Activated CD8-positive, alpha-beta memory T cell treated with anti-CD3 and anti-CD28 coated beads for 36 hours (primary cell): Measurements from ENCODE around the gene SLC7A14. TPM values are rescaled to one million over a fixed set of nuclear protein-coding genes. Genes with fewer than 3 reads are reported as not detected.

Source experiments
- CTCF ChIA-PET: fragments of 350-600 bp; sonication (Branson Sonifier 250); formaldehyde crosslinking; loops from one replicate; lab custom pipeline; 2021; ENCODE audit warnings: antibody characterized with exemption; lab: Charles Lee
- POLR2A ChIA-PET: fragments of 350-600 bp; sonication (Branson Sonifier 250); formaldehyde crosslinking; loops from one replicate; lab custom pipeline; 2021; ENCODE audit warnings: antibody characterized with exemption; lab: Charles Lee
- total RNA-seq, 2 experiments: library from RNA; stranded (reverse); gene quantifications; one replicate each; pipeline ENCODE4 v1.2.3, GENCODE V29; 2021

Gene SLC7A14
- total RNA-seq, 2 experiments from 2014 or later, result not detected

DNA sequence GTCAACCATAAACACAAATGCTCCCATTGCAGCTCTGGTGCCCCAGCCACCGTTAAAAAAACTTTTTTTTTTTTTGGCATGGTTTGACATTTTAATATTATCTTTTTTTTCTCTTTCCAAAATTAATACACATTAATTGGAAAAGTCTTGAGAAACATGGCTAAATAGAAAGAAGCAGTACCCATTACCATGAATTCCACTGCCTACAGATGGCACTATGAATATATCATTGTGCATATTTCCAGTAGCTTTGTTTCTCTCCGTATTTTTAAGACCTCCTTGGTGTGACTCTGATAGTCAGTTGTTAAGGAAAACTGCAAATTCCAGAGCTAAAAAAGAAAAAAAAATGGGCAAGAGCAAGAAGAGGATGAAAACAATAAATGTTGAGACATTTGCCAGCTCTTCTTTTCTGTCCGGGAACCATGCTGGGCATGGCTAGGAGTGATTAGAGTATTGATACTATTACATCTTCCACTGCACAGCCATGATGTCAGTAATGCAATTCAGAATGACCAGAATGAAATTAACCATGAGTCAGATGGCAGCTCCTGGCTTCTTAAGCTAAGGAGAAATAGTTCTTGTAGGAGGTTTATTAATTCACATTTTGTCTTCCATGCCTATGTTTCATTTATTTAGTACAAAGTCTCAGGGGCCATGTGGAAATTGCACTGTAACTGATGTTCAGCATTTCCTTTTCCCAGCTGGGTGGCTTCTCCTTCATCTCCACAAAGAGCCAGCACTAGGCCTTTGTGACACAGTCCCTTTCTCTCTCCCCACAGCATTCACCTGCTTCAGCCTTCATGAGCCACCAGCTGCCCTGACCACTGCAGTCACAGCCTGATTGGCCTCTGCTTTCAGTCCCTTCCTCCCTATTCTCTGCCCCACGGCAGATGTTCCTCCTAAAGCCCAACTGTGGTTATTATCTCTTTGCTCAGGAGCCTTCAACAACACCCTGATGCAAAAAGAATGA, 31.8 kb downstream of the SLC7A14 start:
- POLR2A ChIA-PET, result no interaction called here
- CTCF ChIA-PET, result no interaction called here

DNA sequence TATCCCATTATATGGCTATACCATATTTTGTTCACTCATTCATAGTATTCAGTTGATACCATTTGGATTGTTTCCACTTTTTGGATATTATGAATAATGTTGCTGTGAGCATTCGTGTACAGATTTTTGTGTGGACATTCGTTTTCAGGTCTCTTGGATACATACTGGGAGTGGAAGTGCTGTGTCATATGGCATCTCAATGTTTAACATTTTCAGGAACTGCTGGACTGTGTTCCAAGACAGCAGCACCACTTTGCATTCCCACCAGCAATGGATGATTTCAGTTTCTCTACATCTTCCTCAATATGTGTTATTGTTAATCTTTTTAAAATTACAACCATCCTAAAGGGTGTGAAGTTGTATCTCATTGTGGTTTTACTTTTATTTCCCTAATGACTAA, 34.6 kb downstream of the SLC7A14 start:
- POLR2A ChIA-PET, result no interaction called here

DNA sequence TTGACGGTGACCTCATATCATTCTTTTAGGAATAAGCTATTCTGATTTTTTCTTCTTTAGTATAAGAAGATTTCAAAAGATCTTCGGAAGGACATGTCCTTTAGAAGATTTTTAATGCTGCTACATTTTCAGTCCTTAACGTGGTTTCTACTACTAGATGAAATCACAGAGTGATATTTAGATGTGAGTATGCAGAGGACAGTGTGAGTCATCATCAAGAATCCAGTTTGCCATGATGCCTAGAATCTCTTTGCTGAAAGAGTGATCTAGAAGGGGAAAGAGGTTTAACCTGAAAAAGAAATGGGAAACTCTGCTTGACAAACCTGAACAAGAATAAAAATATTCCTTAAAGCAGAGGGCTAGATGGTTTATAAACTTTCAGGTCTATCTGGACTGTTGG, 43.2 kb downstream of the SLC7A14 start:
- ChIA-PET CTCF (no interaction called here), POLR2A (interaction anchor here (0.6 kb wide), 1 partner anchor 17 kb away, joined by 3 read pairs; no protein-coding TSS in a partner anchor)

More for the DNA sequence above, 34.6 kb downstream of the SLC7A14 start:
- CTCF ChIA-PET, result no interaction called here

DNA sequence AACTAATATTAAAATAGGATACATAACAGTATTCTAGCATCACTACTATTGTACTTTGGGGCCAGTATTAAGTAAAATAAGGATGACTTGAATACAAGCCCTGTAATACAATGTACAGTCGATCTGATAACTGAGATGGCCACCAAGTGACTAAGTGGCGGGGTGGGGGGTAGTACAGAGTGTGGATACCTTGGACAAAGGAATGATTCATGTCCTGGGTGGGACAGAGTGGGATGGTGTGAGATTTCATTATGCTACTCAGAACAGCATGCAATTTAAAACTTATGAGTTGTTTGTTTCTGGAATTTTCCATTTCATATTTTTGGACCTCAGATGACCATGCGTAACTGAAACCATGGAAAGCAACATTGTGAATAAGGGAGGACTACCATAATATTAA, 46.0 kb downstream of the SLC7A14 start:
- ChIA-PET CTCF (no interaction called here), POLR2A (no interaction called here)

DNA sequence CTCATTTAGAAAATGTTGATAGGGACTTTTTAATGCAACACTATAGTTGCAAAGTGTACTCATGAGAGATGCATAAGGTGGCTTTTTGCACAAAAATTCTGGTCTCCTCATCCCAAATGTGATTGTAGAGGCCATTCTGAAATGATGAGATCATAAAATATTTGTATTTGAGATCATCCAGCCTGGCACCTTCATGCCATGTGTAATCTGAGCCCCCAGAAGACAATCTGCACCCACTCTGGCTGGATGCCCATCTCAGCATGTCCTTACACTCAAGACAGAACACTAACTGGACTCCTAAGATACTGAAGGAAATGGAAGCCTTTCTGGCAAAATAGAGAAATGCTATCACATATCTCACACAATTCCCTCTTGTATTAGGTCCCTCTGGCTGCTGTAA, 49.2 kb downstream of the SLC7A14 start:
- ChIA-PET POLR2A (no interaction called here), CTCF (no interaction called here)

DNA sequence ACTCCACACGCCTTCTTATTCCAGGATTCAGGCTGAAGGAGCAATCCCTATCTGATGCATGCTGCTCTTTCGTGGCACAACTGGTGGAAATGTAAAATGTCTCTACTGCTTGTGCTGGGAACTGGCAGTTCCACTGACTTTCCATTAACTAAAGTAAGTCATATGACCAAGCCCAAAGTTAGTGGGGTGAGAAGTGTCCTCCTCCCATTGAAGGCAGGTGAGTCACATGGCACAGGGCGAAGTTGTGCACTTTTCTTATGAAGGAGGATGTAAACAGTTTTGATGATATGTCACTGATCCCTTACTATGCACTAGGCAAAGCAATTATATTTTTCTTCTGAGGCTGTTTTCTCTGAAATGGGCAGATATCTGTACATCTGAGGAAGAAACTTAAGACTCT, 51.6 kb downstream of the SLC7A14 start:
- CTCF ChIA-PET, result no interaction called here
- POLR2A ChIA-PET, result no interaction called here

DNA sequence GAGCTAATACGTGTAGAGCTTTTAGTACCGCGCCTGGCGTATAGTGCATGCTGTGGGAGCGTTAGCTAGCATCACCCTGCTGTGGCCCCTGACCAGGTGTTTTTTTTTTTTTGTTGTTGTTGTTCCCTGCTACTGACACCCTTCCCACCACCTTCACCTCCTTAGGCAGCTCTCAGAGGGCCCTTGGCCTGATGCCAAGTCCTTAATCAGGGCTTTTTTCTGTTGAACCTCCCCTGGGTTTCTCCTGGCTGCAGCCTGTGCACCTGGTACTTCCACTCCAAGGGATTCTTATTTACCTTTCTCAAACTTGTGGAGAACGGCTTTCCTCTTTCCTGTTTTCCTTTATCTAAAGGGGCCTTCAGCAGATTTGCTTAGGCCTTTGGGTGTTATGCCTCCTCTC, 53.3 kb downstream of the SLC7A14 start:
- ChIA-PET CTCF (no interaction called here), POLR2A (no interaction called here)

DNA sequence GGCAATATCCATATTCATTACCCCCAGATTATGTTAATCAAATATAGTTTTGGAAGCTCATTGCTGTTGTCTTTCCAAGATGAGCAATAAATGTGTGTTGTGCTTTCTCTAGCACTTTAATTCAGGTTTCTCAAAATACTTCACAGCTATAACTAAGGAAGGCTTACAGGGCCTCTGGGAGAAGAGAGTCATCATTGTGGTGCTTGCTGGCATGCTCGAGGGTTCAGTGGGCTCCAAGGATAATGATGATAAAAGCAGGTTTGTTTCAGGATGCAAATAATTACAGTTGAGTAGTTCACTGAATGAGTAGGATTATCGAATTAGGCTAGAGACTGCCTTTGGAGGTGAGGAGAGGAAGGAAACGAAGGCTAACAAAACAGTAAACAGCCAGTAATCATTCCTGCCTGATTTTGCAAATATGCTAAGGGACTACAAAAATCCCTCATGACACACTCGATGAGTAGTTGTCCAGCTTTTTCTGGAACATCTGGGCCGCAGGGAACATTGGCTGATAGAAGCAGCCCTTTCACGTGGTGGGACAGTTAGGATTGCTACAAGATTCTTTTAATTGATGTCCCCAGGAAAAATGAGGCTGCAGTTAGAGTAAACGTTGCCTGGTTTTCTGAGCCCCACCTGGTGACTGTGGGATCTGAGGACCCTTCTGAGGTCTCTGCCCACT, 54.1 kb downstream of the SLC7A14 start:
- ChIA-PET POLR2A (no interaction called here), CTCF (interaction anchor here (0.5 kb wide), 1 partner anchor 10 kb away, joined by 3 read pairs; no protein-coding TSS in a partner anchor)

DNA sequence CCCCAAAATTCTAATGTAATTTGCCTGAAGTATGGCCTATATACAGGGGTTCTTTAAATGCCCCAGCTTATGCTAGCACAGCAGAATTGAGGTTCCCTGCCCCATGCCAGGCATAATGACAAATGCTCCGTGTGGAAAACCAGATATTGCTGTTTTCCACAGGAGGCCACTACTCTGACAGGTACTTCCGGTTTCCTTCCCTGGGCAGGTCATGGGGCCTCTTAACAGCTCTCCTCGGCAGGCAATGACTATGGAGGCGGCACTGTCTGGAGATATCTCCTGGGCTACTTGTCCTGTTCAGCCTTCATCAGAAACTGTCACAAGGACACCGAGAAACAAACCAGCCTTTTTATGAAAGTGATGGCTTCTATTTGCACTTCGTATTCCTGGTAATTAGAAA, 54.8 kb downstream of the SLC7A14 start:
- POLR2A ChIA-PET, result interaction anchor here (0.5 kb wide), 1 partner anchor 10 kb away, joined by 3 read pairs; no protein-coding TSS in a partner anchor

DNA sequence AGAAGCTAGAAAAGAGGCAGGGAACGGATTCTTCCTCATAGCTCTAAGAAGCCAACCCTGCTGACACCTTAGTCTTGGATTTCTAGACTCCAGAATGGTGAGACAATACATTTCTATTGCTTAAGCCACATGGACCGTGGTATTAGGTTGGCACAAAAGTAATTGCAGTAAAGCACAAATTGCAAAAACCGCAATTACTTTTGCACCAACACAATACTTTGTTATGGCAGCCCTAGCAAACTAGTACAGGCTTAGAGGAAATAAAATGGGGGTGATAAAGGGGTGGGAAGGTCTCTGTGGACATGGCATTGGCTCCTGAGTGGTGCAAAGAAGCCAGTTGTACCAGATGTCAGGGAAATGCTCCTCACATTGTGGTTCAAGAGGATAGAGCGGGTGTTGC, 56.0 kb downstream of the SLC7A14 start:
- ChIA-PET POLR2A (no interaction called here), CTCF (no interaction called here)

More for the DNA sequence above, 54.8 kb downstream of the SLC7A14 start:
- CTCF ChIA-PET, result no interaction called here

DNA sequence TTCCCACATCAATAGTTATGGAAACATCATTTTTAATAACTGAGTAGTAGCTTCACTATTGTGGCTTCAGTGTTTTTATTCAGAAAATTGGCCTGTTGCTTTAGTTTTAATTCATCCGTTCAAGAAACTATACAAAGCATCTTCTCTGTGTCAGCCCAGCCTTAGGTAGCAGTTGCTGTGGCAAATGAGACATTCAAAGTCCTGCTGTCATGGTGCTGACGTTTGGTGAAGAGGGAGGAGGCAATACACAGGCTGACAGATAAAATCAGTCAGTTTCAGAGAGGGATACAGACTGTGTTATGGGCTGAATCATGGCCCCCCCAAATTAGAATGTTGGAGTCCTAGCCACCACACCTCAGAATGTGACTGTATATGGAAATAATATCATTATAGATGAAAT, 56.5 kb downstream of the SLC7A14 start:
- ChIA-PET CTCF (no interaction called here), POLR2A (no interaction called here)

DNA sequence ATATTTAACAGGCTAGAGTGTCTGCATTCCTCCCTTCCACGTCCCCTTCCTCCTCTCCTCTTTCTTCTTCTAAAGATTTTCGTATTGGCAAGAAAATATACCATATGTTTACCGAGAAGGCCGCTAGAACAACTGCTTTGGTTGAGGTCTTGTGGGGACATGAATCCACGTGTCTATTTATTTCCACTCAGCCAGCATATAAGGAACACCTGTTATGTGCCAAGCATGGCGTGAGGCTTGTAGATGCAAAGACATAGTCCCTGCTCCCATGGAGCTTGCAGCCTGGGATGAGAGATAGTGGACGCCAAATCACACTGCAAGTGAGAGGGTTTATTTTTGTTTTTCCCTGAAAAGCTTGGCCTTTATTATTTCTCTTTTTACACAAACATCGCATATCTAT, 57.1 kb downstream of the SLC7A14 start:
- ChIA-PET POLR2A (no interaction called here), CTCF (no interaction called here)

DNA sequence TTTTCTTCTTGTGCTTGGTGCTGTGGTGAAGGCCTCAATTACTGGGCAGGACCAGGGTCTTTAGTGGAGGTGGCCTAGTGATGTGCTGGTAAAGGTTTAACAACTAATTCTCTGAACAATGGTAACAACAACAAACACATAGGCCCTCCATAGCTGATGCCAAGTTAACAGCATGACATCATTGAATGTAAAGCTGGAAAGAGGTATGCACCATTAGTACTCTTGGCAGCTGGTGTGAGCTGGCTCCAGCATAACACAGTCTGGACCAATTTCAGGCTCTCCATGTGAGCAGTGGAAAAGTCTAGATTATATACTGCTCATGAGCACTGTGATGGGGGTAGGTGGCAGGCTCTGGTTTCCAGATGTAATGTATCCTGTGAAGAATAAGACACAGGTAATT, 61.8 kb downstream of the SLC7A14 start:
- ChIA-PET POLR2A (no interaction called here), CTCF (no interaction called here)

DNA sequence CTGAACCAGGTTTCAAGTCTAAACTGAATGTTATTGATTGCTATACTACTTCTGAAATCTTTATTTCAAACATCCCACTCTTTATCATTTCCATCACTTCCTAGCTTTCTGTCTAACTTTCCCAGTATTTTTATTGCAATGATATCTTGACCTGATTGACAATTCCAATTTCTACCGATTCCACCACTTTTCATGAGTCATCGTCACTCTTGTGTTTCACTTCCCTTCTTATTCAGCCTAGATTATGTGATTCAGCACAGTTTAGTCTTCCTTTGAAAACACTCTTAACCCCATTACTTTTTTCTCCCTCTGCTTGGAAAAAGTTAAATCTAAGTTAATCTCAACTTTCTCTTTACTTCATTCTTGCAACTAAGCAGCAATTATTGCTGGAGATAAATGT, 62.6 kb downstream of the SLC7A14 start:
- ChIA-PET POLR2A (no interaction called here), CTCF (no interaction called here)

DNA sequence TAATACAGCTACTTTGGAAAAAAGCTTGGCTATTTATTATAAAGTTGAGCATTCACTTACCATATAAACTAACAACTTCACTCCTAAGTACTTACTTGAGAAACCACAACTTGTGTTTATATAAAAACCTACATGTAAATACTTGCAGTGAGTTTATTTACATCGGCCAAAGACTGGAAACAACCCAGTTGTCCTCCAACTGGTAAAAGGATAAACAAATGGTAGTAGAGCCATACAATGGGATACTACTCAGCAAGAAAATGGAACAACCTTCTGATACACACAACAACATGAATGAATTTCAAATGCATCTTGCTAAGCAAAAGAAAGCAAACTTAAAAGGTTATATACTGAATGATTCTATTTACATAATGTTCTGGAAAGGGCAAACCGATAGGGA, 63.7 kb downstream of the SLC7A14 start:
- ChIA-PET CTCF (no interaction called here), POLR2A (interaction anchor here (0.6 kb wide), 1 partner anchor 146 kb away, joined by 8 read pairs; no protein-coding TSS in a partner anchor)

DNA sequence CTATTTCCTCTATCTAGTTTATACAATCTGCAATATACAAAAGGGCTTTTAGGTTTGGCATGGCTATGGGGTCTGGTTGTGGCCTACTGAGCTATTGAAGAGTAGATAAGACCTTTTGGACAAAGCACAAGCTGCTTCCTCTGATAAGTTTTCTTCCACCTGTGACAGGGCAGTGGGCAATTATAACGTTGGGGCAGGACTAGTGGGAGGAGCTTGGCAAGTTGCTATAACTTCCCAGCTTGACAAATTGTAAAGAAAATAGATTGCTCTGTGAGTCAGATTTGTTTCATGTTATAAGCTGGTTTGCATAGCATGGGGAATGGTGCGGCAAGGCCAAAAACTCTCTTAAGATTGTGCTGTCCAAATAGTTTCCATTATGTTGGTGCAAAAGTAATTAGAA, 64.9 kb downstream of the SLC7A14 start:
- ChIA-PET POLR2A (no interaction called here), CTCF (interaction anchor here (0.7 kb wide), 1 partner anchor 11 kb away, joined by 3 read pairs; no protein-coding TSS in a partner anchor)

DNA sequence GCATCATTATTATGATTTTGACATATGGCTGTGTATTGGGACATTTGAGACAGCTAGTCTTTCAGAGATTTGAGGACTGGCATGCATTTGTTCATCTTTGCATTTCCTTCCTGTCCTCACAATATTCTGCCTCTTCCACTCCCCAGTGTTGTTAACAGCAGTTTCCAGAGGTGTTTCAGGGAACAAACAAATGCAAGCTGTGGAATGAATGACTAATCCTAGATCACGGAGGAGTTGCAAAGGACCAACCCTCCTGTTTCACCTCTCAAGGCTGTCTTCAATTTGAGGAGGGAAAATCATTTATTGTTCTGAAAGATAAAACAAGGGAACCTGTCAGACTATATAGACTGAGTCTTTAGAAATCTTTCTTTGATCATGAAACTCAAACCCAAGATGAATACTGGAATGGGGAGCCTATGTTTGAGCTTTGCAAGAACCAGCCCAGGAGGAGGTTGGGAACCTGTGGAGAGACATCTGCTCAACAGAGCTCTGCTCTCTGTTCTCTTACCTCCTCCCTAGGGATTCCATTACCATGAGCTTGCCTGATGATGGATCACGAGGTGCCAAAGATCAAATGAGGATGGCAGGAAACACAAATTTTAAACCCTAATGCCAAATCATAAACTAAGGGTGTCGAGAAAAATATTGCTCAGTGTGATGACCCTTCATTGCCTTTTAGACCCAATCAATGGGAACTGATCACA, 68.5 kb downstream of the SLC7A14 start:
- ChIA-PET CTCF (interaction anchor here (0.6 kb wide), 1 partner anchor 337 kb away, joined by 5 read pairs; no protein-coding TSS in a partner anchor), POLR2A (no interaction called here)

DNA sequence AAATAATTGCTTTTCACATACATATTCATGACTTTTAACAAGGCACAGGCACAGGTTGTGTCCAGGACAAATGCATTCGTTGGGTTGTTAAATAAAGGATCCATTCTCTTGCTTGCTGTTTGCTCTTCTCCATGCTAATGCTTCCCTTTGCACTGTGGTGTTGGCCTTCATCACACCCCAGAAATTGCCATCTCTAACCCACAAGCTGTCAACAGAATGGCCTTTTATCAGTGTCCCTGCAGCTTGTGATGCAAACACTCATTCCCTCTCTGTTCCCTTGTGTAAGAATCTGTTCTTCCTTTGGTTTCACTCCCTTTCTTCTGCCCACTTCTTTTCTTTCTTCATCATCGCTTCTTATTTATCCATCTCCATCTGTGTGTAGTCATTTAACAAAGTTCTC, 72.2 kb downstream of the SLC7A14 start:
- POLR2A ChIA-PET, result no interaction called here
- CTCF ChIA-PET, result no interaction called here

DNA sequence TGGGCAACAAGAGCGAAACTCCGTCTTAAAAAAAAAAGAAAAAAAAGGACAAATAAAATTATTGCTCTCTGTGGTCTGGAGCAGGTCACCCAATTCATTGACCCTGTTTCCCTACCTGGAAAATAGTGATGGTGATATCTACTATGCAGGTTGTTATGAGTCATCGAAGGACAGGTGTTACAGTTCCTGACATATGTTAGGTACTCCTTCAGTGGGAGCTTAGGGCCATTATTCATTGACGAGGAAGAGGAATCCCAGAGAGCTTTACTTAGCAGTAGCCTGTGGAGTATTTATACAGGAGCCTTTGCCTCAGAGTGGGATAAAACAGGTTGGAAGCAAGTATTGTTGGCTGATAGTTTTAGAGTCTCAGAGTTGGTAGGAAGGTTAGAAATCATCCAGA, 74.5 kb downstream of the SLC7A14 start:
- CTCF ChIA-PET, result no interaction called here
- POLR2A ChIA-PET, result no interaction called here

DNA sequence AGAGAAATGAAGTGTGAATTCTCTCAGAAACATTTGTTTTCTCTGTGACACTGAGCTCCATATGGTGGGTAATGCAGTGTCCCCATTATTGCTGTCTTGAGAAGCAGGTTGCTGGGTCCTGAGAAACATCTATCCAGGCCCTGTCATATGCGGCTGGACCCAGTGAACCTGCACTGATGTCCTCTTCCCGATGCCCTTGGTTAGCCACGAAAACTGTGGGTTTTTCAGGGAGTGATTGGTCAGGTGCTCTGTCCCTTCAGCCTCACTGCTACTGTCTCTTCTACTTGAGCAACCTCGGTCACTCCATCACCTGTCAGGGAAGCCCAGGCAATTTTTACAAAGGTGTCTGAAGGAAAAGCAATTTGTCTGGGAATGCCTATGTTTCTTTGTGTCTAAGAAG, 77.0 kb downstream of the SLC7A14 start:
- POLR2A ChIA-PET, result no interaction called here
- CTCF ChIA-PET, result no interaction called here
